HTR-8/SVneo (cell line): ENCODE results near the gene NOTCH1.

Experiments
- DNase-seq: peaks from one replicate; pipeline ENCODE4 v3.0.0; 2011; ENCODE audit warnings: low spot score, mixed read lengths; ENCODE audit not compliant: insufficient read length
- FAIRE-seq: peaks from 2 replicates; lab custom pipeline; 2011; peaks lifted over from hg19 to GRCh38; lab: Jason Lieb, UNC

NOTCH1 gene

DNA sequence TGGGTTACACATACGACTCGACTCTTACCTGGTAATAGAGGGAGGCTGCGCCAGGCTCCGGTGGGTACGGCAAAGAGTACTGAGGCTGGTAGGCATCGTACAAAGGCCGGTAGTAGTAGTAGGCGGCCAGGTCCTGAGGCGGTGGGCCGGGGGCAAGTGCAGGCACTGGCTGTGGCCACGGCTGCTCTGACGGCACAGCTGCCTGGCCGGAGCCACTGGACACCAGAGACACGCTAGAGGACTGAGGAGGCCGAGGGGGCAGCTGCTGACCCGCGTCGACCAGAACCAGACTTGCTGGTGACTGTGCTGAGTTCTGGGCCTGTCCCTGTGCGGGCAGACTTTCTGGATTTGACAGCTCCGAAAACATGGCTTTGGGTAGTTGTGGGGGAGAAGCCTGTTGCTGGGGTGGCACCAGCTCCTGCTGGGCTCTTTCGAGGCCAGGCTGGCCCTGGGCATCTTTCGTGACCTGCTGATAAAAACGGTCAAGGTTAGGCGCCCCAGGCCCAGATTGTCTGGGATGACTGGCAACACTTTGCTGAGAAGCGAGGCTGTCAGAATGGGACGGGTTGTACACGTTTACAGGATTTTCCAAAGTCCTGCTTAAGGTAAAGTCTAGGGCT, 71.7 kb downstream of the NOTCH1 start:
- no peak for DNase-seq
- FAIRE-seq, result no peak

DNA sequence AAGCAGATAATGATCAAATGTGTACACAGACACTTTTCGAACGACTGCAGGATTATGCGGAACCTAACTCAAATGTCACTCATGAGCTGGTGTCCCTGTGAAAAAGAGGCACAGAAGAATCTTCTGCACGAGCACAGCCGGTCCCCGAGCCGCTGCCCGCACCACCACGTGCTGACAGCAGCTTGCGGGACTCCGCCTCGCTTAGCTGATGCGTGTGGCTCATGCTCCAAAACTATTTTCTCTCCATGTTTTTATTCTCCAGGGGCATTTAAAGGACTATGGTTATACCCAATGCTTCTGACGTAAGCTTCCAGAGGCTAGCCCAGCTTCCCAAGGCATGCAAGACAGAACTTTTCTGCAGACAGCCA, 72.5 kb downstream of the NOTCH1 start:
- DNase-seq (no peak), FAIRE-seq (no peak)

DNA sequence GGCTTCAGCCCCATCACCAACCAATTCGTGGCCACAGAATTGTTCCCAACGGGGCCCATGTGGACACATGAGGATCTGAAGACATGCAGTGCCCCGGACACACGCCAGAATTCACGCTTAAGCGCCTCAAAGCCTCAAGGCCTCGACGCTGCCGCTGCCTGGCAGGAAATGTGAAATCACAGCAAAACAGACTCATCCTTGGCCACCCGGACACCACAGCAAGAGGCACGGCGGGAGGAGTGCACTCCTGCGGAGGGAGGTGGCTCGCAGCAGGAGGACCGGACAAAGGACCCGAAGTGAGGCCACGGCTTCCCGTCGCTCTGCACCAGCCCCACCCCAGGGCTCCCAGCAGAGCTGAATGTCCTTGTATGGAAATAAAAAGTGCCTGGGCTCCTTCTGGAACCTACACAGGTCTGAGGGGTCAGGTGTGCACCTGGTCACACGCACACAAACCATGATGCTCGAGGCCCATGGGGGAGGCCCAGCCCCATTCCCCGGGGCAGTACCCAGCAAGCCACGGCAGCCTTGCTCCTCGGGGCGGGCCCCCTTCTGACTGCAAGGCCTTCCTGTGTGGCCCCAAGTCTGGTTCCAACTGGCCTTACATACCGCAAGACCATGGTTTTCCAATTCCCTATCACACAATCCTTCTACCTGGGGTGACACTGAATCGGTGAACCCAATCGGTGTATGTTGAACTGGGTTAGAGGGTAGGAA, 73.1 kb downstream of the NOTCH1 start:
- DNase-seq (no peak), FAIRE-seq (no peak)

DNA sequence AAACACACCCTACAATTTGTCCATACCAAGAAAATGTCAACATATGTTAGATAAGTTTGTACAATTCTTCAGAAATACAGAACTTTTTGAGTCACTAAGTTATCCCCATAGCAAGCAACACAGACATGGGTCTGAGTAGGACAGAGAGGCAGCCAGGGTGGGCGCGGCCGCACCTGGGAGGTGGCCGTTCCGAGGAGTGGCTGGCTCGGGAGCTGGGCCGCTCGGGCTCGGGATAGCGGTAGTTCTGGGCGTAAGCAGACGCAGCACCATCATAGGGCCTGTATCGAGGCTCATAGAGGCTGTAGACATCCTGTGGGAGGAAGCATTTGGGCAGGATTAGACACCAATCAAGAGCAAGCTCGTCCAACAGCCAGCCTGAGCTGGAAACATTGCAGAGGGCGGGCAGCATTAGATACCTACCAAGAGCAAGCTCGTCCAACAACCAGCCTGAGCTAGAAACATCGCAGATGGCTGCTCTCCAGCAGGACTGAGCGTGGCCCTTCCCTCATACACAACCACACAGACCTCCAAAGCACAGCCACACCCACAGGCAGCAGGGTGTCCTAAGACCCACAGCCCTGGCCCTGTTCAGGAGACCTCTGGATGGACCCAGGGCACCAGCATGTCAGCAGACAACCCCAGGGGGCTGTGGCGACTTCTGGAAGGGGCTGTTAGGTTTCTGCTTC, 73.9 kb downstream of the NOTCH1 start:
- DNase-seq, result no peak
- no peak for FAIRE-seq

DNA sequence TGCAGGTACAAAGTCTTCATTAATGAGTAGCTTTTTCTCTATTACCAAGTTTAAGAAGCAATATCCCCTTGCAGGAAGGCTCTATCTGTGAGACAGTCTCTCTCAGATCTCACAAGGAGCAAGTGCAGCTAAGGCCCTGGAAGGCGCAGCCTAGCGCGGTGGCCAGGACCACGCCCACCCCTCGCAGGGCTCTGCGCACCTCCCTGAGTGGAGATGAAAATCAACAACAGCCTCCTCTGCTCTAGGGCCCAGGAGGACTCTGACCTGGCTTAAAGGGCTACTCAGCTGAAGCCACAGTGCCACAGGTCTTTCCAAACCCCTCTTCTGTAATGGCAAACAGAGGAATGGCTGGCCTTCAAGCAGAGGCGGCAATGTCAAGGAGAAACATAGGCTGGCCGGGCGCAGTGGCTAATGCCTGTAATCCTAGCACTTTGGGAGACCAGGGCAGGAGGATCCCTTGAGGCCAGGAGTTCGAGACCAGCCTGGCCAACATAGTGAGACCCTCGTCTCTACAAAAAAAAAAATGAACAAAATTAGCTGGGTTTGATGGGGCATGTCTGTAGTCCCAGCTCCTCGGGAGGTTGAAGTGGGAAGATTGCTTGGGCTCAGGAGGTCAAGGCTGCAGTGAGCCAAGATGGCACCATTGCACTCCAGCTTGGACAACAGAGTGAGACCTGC, 74.9 kb downstream of the NOTCH1 start:
- no peak for FAIRE-seq
- no peak for DNase-seq

DNA sequence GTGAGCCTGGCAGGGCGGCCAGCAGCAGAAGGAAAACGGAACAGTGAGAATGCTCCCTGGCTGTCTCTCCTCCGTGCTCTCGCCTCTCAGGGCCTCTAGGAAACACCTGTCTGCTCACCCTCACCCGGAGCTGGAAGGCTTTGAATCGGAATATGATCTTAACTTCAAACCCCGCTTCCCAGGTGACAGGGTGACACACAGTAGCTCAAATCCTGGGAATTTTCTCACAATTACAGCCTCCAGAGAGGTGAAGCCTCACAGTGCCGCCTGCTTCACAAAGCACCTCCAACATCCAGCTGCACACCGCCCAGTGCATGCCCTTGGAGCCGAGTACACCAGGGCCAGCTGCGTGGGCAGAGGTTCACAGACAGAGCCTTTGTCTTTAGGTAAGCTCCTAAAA, 75.5 kb downstream of the NOTCH1 start:
- DNase-seq (no peak), FAIRE-seq (no peak)

DNA sequence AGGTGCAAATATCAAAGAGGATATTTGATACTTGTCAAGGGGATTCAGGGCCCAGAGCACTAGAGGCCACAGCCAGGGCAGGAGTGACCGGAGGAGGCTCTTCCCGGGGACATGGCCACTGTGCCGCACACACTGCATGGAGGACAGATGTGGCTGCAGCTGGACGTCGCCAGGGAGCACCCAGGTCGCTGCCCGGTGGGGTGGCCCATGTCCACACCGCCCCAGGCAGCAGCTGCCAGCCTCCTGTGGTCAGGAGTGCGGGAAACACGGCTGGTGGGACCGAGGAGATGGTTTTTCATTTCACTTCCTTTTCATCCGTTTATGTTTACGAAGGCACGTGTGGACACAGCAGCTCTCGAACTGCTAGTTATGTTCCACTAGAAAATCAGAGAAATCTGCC, 78.1 kb downstream of the NOTCH1 start:
- FAIRE-seq (no peak), DNase-seq (no peak)

DNA sequence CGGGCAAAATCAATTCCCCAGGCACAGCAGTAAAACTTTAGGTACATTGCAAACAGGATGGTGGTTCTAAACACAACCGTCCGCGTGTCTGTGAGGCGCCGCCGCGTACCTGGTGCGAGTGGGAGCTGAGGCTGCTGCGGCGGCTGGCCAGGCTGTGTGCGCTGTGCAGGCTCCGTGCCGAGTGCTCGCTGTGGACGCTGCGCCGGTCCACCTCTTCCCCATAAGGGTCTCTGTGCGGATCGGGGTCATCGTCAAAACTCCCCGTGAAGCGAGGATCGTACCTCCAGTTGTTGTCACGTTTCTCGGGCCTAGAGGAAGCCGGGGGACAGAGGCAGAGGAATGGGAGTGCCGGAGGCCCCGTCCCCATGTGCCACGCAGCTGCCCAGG, 79.7 kb downstream of the NOTCH1 start:
- FAIRE-seq, result no peak

DNA sequence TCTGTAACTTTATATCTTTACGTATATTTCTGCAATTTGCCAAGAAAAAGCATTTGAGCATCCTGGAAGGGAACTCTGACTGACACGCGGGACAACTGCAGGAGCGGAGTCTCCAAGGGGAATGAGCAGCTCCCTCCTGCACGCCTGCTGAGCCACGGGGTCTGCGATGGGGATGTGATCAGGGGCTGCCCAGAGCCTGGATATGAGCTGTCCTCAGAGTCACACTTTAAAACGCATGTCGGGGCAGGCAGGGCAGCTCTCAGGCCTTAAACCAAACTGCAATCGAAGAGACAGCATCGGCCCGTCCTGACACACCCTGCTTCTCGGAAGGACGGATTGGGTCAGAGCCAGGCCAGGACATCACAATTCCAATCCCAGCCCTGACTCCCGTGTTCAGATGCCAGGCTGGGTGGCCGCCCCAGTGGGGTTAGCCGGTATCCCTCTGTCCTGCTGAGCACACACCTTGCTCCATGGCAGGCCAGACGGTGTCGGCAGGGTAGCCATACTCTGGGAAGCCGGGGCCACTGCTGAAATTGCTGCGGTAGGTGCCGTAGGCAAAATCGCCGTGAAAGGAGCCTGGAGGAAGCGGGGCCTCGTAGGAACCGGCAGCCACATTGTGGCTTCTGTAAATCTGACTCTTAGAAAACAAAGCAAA, 80.2 kb downstream of the NOTCH1 start:
- DNase-seq (no peak), FAIRE-seq (no peak)

More for the DNA sequence above, 79.7 kb downstream of the NOTCH1 start:
- DNase-seq, result no peak

DNA sequence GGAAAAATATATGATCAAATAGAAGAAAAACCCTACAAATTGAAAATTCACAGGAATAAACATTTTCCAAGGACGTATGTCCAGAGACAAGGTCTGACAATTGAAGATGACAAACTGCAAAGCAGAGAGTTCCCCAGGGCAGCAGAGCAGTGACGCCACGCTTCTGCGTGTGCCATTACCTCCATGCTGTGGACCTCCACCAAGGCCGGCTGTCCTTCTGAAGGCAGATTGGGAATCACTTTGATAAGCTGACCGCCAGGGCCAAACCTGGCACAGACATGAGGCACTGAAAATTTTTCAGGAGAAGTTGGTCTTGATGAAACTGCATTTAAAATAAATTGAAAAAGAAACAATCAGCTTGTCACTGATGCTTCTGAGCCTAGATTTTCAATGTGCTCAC, 81.6 kb downstream of the NOTCH1 start:
- FAIRE-seq (no peak), DNase-seq (no peak)

DNA sequence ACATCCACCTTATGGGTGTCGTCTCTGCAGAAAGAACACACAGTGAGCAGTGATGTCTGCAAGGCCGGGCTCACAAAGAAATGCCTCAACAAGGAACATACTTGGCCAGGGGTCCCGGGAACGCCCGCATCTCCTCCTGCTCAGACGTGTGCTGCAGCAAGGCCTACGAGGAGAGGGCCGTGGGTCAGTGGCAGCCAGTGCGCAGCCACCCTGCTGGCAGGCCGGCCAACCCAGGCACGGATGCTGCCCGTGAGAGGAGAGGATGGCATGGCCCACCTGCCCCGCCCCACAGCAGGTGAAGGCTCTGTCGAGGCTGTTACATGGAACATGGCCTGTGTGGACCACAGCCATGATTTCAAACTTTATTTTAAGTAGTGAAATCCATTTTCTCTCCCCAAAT, 82.3 kb downstream of the NOTCH1 start:
- DNase-seq, result no peak
- no peak for FAIRE-seq

DNA sequence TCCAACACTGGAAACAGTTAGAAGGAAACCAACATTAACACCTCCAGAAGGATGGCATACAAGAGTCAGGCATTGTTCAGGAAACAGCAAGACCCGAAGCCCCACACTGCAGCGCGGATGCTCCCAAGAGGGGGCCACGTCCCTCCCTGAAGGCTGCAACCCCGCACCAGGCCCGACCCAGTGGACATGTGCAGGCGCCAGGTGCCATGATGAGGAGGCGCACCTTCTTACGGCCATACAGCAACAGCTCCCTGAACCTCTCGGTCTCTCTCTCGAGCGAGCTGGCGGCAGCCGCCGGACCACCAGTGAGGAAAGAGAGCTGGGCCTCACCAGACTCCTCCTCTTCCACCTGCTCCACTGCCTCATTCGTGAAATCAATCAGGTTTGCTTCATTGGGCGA, 83.2 kb downstream of the NOTCH1 start:
- DNase-seq, result no peak
- no peak for FAIRE-seq

DNA sequence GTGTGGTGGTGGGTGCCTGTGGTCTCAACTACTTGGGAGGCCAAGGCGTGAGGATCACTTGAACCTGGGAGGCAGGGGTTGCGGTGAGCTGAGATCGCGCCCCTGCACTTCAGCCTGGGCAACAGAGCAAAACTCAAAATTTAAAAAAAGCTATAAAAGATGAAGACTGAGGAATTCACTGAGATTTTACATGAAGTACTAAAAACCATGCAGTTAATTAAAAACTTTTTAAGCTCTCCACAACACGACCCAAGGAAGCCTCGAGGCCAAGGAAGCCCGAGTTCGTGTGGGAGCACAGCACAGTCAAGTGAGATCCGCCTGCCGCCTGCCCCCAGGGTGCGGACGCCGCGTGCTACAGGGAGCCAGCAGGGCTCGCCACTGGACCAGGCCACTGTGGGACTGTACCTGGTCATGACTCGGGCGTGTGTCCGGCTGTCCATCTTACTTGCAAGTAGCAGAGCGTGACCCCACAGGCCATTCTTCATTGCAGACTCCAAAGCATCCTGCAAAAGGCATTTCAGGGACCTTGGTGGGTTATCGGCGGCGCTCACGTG, 85.0 kb downstream of the NOTCH1 start:
- no peak for FAIRE-seq
- no peak for DNase-seq

DNA sequence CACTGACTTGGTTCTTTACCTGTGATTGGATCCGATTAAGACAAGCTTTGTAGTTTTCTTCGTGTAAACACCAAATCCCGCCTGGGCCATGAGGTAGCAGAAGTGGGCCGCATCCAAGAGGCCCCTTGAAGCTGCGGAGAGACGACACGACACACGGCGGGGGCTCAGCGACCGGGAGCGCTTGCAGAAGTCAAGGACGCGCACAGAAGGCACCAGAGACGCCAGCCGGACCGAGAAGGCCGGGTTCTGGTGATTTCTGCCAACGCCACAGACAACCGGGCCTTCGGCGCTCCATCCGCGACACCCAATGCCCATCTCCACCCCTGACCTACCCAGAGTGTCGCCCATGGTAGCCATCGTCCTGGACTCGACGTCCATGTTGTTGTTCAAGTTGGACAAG, 86.4 kb downstream of the NOTCH1 start:
- DNase-seq, result no peak
- FAIRE-seq, result no peak

DNA sequence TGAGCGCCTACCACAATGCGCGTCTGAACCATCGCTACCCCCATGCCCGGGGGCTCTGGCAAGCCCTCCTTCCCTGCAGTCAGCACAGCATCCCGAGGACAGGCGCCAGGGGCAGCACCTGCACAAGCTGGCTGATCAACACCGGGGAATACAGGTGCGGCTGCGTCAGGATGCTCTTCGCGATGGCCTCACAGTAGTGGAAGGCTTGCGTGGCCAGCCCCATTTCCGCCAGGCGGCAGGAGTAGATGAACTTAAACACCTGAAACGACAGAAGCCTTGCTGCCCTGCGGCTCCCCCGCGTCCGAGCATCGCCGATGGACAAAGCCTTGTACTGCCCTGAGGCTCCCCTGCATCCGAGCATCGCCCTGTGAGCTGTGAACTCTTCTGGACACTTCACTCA, 88.5 kb downstream of the NOTCH1 start:
- FAIRE-seq, result no peak
- no peak for DNase-seq

DNA sequence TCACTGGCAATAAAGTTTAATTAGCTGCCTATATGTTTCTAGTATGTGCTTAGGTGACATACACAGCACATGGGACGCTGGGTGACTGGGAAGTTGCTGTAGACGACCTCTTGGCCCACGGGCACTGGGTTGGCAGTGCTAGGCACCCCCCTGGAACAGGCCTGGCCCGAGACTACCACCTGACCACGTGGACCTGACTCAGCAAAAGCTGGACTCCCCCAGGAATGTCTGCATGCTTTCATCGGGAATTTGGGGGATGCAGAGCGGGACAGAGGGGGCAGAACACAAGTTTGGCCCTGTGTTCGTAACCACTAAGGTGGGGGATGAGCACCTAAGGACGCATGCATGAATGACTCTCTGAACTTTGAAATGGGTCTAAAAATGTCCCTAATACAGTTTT, 89.6 kb downstream of the NOTCH1 start:
- FAIRE-seq, result no peak
- DNase-seq, result no peak

DNA sequence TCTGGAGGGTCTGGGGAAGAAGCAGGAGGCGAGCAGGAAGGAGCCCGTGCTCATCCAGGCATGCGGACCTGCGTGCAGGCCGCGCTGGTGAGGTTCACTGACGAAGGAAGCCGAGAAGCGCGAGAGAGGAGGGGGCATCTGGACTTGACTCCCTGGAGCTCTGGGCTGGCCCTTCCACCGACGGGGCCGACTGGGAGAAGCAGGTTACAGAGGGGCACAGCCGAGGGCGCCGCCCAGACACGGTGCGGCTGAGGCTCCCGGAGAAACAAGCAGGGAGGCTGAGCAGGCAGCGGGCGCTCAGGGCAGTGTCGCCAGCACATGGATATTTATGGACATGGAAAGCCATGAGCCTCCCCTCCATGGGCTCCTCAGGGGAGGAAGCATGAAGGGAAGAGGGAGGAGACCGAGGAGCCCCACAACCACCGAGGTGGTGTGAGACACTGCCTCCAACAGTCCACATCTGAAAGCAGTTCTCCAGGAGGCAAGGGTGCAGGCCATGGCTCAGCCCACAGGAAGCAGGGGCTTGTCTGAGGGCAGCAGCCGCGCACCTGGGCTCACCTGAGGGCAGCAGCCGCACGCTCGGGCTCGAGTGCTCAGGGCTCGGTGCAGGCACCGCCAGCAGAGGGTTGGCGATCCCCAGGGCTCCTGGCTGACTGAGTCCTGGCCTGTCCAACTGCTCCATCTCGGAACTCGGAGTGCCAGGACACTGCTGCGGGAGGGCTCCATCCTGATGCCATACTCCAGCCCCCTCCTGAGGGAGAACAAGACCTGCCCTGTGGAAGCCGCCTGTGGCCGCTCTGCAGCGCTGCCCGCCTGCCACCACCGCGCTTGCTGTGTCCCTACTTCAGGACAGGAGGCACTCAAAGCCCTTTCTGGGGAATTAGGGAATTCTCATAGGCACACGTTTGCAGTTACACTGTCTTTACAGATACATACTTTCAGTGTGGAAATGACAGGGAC, 90.5 kb downstream of the NOTCH1 start:
- no peak for FAIRE-seq
- no peak for DNase-seq

DNA sequence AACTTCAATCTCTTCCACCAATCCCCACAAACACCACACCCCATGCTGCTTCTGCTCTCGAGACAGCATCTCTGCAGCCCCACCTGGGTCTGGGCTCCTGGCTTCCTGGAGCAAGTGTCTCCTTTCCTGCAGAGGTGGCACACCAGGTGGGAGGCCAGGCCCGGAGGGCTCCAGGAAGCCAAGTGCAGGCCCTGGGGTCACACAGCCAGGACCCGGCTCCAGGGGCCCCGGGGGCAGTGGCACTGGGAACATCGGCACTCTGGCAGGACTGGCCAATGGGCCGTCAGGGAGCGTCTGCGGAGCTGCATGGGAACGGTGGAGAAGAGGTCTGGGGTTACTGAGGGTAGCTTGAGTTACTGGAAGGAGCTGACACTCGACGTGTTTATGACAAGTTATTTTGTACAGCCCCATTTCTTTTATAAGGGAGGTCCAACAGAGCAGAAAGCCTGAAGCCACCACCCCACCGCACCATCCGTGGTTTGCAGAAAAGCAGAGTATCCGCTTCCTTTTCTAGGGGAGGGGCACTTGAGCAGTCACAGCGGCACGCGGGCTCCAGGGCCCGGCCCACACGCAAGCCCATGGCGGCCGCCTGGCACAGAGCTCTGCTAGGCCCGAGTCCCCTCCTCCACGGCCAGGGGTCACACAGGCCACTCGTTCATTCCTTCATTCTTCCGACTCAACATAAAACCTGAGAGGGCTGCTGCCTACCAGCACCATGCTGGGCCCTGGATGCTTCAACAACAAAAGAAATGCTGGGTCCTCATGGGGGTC, 91.6 kb downstream of the NOTCH1 start:
- DNase-seq (no peak), FAIRE-seq (no peak)

DNA sequence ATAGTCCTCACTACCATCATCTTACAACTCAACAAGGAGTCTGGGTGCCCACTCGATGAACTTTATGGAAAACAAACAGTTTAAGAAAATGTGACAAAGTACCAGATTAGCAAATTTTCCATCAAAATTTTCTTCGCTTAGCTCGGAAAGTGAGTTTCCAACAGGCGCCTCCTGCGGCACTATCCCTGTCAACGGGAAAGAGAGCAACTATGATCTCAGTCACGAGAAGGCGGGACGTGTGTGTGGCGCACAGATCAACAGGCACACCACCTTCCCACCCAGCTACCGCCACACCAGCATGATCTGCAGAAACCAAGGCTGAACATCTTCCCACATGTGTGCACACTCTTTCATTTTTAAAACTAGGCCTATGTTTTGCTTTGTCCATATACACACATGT, 92.5 kb downstream of the NOTCH1 start:
- DNase-seq (no peak), FAIRE-seq (no peak)
